H9 (cell line): ENCODE measurements around the gene FYN. TPM values are rescaled to one million over a fixed set of nuclear protein-coding genes. Genes with fewer than 3 reads are reported as not detected.

Source experiments
- DNase-seq: peaks from one replicate; pipeline ENCODE4 v3.0.0-alpha.2; 2017
- H2AFZ ChIP-seq: one replicate; pipeline ENCODE4 v1.6.1; 2013; ENCODE audit warnings: mild to moderate bottlenecking, low read length, control low read depth, moderate library complexity
- H2AK5ac ChIP-seq: 2 replicates; pipeline ENCODE4 v1.6.1; 2013; ENCODE audit warnings: low read length, control low read depth, mixed read lengths; ENCODE audit not compliant: insufficient read length
- H2BK120ac ChIP-seq: one replicate; pipeline ENCODE4 v1.6.1; 2013; ENCODE audit warnings: low read depth, mild to moderate bottlenecking, low read length, control low read depth, inconsistent platforms; ENCODE audit not compliant: poor library complexity, severe bottlenecking
- H2BK12ac ChIP-seq: 2 replicates; pipeline ENCODE4 v1.6.1; 2013; ENCODE audit warnings: low read length, control low read depth, mixed read lengths, low read depth; ENCODE audit not compliant: insufficient read length
- H2BK15ac ChIP-seq: 2 replicates; pipeline ENCODE4 v1.6.1; 2013; ENCODE audit warnings: low read depth, low read length, control low read depth
- H2BK20ac ChIP-seq: one replicate; pipeline ENCODE4 v1.6.1; 2013; ENCODE audit warnings: low read depth, mild to moderate bottlenecking, low read length, control low read depth, inconsistent platforms; ENCODE audit not compliant: poor library complexity, severe bottlenecking
- H2BK5ac ChIP-seq: 2 replicates; pipeline ENCODE4 v1.6.1; 2013; ENCODE audit warnings: low read length, control low read depth, mixed read lengths; ENCODE audit not compliant: insufficient read length
- H3K14ac ChIP-seq: 2 replicates; pipeline ENCODE4 v1.6.1; 2013; ENCODE audit warnings: low read length, control low read depth; ENCODE audit not compliant: insufficient read depth
- H3K18ac ChIP-seq: 2 replicates; pipeline ENCODE4 v1.6.1; 2013; ENCODE audit warnings: low read depth, mild to moderate bottlenecking, mixed read lengths, low read length, control low read depth; ENCODE audit not compliant: insufficient read length
- H3K23ac ChIP-seq: 2 replicates; pipeline ENCODE4 v1.6.1; 2013; ENCODE audit warnings: low read length, control low read depth, mixed read lengths, low read depth; ENCODE audit not compliant: insufficient read length
- H3K23me2 ChIP-seq: 2 replicates; pipeline ENCODE4 v1.6.1; 2013; ENCODE audit warnings: low read depth, mild to moderate bottlenecking, mixed read lengths, low read length, control low read depth; ENCODE audit not compliant: insufficient read length, poor library complexity, severe bottlenecking
- H3K27ac ChIP-seq: 2 replicates; pipeline ENCODE4 v1.5.1; 2013; ENCODE audit warnings: low read length, control low read depth, mixed read lengths, low read depth; ENCODE audit not compliant: insufficient read length
- H3K27me3 ChIP-seq: 2 replicates; pipeline ENCODE4 v1.6.1; 2013; ENCODE audit warnings: low read length, control low read depth, inconsistent platforms; ENCODE audit not compliant: insufficient read depth
- H3K4ac ChIP-seq: 2 replicates; pipeline ENCODE4 v1.6.1; 2013; ENCODE audit warnings: low read depth, mild to moderate bottlenecking, control low read depth, inconsistent platforms, low read length, moderate library complexity
- H3K4me1 ChIP-seq: 2 replicates; pipeline ENCODE4 v1.6.1; 2013; ENCODE audit warnings: low read length, control low read depth, inconsistent platforms; ENCODE audit not compliant: insufficient read depth
- H3K4me2 ChIP-seq: 2 replicates; pipeline ENCODE4 v1.6.1; 2013; ENCODE audit warnings: low read length, control low read depth, mixed read lengths; ENCODE audit not compliant: insufficient read length, insufficient read depth
- H3K56ac ChIP-seq: 2 replicates; pipeline ENCODE4 v1.6.1; 2013; ENCODE audit warnings: low read depth, mild to moderate bottlenecking, mixed read lengths, low read length, control low read depth; ENCODE audit not compliant: insufficient read length
- H3K79me1 ChIP-seq: 2 replicates; pipeline ENCODE4 v1.6.1; 2013; ENCODE audit warnings: low read depth, mild to moderate bottlenecking, moderate library complexity, low read length, control low read depth, inconsistent platforms; ENCODE audit not compliant: insufficient read depth, poor library complexity, severe bottlenecking
- H3K79me2 ChIP-seq: 2 replicates; pipeline ENCODE4 v1.6.1; 2013; ENCODE audit warnings: low read length, control low read depth, inconsistent platforms; ENCODE audit not compliant: insufficient read depth
- H3K9ac ChIP-seq: 2 replicates; pipeline ENCODE4 v1.6.1; 2013; ENCODE audit warnings: low read length, control low read depth, mixed read lengths; ENCODE audit not compliant: insufficient read length; ENCODE audit errors: extremely low read depth
- H3K9me3 ChIP-seq: one replicate; pipeline ENCODE4 v1.6.1; 2013; ENCODE audit warnings: low read depth, low read length, inconsistent platforms; ENCODE audit not compliant: control insufficient read depth
- H3T11ph ChIP-seq: one replicate; pipeline ENCODE4 v1.6.1; 2013; ENCODE audit warnings: mild to moderate bottlenecking, low read length, control low read depth, inconsistent platforms
- H4K20me1 ChIP-seq: one replicate; pipeline ENCODE4 v1.6.1; 2013; ENCODE audit not compliant: control insufficient read depth, insufficient read length, insufficient read depth
- H4K5ac ChIP-seq: 2 replicates; pipeline ENCODE4 v1.6.1; 2013; ENCODE audit warnings: low read depth, mild to moderate bottlenecking, mixed read lengths, low read length, control low read depth; ENCODE audit not compliant: insufficient read length
- H4K8ac ChIP-seq: replicated peaks from 2 replicates; pipeline ENCODE4 v1.6.1; 2013; ENCODE audit warnings: low read length, control low read depth, mixed read lengths, low read depth; ENCODE audit not compliant: insufficient read length
- H4K91ac ChIP-seq: 2 replicates; pipeline ENCODE4 v1.6.1; 2013; ENCODE audit warnings: low read depth, mild to moderate bottlenecking, moderate library complexity, mixed read lengths, low read length, control low read depth; ENCODE audit not compliant: insufficient read length
- H3K27ac Mint-ChIP-seq, 3 experiments: 2 replicates in 2 of 3; 3 replicates in 1 of 3; pipeline ENCODE4 v1.8.0; 2020 to 2021; ENCODE audit warnings: mixed read lengths in 3 of 3, mild to moderate bottlenecking in 1 of 3, moderate library complexity in 1 of 3
- H3K27me3 Mint-ChIP-seq: 2 replicates; pipeline ENCODE4 v1.8.0; 2021; ENCODE audit warnings: low read depth, mild to moderate bottlenecking, moderate library complexity, mixed read lengths
- H3K36me3 Mint-ChIP-seq, 3 experiments: 2 replicates in 2 of 3; 3 replicates in 1 of 3; pipeline ENCODE4 v1.8.0; 2020 to 2021; ENCODE audit warnings: low read depth in 3 of 3, mixed read lengths in 3 of 3; ENCODE audit not compliant: insufficient read depth in 1 of 3
- H3K4me1 Mint-ChIP-seq, 2 experiments: 2 replicates each; pipeline ENCODE4 v1.8.0; 2020; ENCODE audit warnings: mixed read lengths in 2 of 2
- H3K4me3 Mint-ChIP-seq, 2 experiments: 2 replicates in 1 of 2; 3 replicates in 1 of 2; pipeline ENCODE4 v1.8.0; 2020 to 2021; ENCODE audit warnings: mild to moderate bottlenecking in 2 of 2, mixed read lengths in 2 of 2, moderate library complexity in 1 of 2
- H3K9me3 Mint-ChIP-seq, 2 experiments: 2 replicates in 1 of 2; 3 replicates in 1 of 2; pipeline ENCODE4 v1.8.0; 2020; ENCODE audit warnings: mild to moderate bottlenecking in 2 of 2, mixed read lengths in 2 of 2, moderate library complexity in 1 of 2
- WGBS: extraction: QIAGEN DNeasy Blood & Tissue Kit; methylation state at CpG from one replicate; pipeline ENCODE4 v1.1.7; 2013; ENCODE audit warnings: missing lambda C conversion rate, low lambda C conversion rate, mixed read lengths; ENCODE audit not compliant: insufficient read length; ENCODE audit errors: extremely low coverage; 5-methylcytosine and 5-hydroxymethylcytosine counted together
- total RNA-seq: library from RNA; stranded (reverse); gene quantifications from 2 replicates; pipeline ENCODE4 v1.2.1, GENCODE V29; 2021
- TF ChIP-seq, protein P1 (sequence below): fragments of 200-600 bp; sonication (generic); conservative IDR thresholded peaks from 3 replicates; pipeline ENCODE4 v1.8.0; 2021; ENCODE audit warnings: antibody characterized with exemption, mild to moderate bottlenecking

FYN gene
- total RNA-seq, 1 experiment from 2014 or later = 64.8 TPM

DNA sequence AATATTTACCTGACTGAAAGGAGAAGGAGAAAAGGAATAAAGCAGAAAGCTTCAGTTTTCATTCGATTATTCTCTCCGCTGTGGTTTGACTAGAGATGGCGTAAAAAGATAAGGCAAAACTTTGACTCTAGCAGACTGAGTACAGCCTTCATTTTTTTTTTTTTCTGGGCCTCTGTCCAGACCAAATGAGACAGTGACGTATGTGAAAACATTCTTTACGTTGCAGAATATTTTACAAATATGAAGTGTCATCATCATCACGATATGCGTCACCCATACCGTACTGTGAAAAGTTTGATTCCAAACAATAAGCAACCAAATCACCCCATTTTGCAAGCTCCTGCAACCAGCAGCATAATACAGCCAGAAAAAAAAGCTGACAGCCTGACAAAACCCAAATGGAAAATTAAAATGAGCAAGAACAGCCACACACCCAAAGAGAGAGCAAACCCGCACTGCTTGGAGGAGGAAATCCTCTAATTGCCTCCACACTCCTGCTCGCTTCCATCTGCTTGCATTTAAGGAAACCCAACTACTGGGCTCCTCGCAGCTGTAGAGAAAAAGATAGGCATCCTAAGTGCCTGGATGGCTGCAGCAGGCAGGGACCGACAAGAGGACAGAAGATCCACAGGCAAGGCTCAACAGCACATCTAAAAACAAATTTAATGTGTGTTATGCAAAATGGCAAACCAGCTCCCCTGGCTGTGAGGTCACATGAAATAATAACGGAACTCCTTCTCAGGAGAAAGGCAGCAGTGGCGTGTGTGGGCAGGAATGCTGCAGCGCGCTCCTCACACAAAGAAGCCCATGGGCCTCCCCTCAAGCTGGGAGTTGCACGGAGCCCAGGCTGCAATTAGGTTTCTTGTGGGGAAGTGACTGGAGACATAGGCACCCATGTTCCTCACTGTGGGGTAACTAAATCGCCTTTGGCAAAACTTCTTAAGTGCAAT lies 113.1 kb downstream of the FYN start:
- Histone ChIP-seq H3K27me3 (no peaks in the 10 kb centered on the region), H3K9me3 (no peaks in the 10 kb centered on the region), H2BK12ac (no peak overlapping the region), H3K4ac (no peak overlapping the region), H4K8ac (no peak overlapping the region), H2BK120ac (no peak overlapping the region), H4K20me1 (no peaks in the 10 kb centered on the region), H2BK15ac (peak overlapping the region; percentile 24; the same call in 1 of the 2 replicates), H3K23me2 (no peaks in the 10 kb centered on the region), H3K23ac (no peak overlapping the region), H3T11ph (no peak overlapping the region), H2AK5ac (no peak overlapping the region), H3K9ac (no peak overlapping the region), H4K91ac (no peak overlapping the region), H2BK5ac (no peak overlapping the region), H3K27ac (peak overlapping the region; percentile 35), H2BK20ac (no peak overlapping the region), H3K4me1 (peaks cover 20% of the 10 kb centered on the region), H3K56ac (no peak overlapping the region), H3K79me1 (no peaks in the 10 kb centered on the region), H3K79me2 (peaks cover 2% of the 10 kb centered on the region; the same call in 1 of the 2 replicates), H3K18ac (no peak overlapping the region), H4K5ac (no peak overlapping the region), H3K4me2 (no peak overlapping the region), H3K14ac (no peak overlapping the region), H2AFZ (no peak overlapping the region)
- peak overlapping the region; percentile 9 to 61 (median 40); a peak in 3 of 7 replicates for H3K27ac Mint-ChIP-seq
- no peaks in the 10 kb centered on the region for H3K36me3 Mint-ChIP-seq
- H3K4me1 Mint-ChIP-seq = peaks cover 54 to 67% of the 10 kb centered on the region in 2 experiments
- no peak for DNase-seq
- WGBS = no CpG with 5 or more reads among the region's 18 CpGs
- no peak overlapping the region for H3K4me3 Mint-ChIP-seq
- TF ChIP-seq, protein P1, sequence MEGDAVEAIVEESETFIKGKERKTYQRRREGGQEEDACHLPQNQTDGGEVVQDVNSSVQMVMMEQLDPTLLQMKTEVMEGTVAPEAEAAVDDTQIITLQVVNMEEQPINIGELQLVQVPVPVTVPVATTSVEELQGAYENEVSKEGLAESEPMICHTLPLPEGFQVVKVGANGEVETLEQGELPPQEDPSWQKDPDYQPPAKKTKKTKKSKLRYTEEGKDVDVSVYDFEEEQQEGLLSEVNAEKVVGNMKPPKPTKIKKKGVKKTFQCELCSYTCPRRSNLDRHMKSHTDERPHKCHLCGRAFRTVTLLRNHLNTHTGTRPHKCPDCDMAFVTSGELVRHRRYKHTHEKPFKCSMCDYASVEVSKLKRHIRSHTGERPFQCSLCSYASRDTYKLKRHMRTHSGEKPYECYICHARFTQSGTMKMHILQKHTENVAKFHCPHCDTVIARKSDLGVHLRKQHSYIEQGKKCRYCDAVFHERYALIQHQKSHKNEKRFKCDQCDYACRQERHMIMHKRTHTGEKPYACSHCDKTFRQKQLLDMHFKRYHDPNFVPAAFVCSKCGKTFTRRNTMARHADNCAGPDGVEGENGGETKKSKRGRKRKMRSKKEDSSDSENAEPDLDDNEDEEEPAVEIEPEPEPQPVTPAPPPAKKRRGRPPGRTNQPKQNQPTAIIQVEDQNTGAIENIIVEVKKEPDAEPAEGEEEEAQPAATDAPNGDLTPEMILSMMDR = no peak
- H3K9me3 Mint-ChIP-seq = no peaks in the 10 kb centered on the region
- no peaks in the 10 kb centered on the region for H3K27me3 Mint-ChIP-seq
